ENCODE results near the gene TDRD12. TPM values are rescaled to one million over a fixed set of nuclear protein-coding genes. Genes with fewer than 3 reads are reported as not detected.
"Not testable (repeated sequence)": the region's sequence is repeated elsewhere in the genome, so short reads cannot be mapped to it uniquely, and the experiment has no call there.

The TDRD12 gene
- total RNA-seq, 1 experiment from 2014 or later, result 0.33 TPM

DNA sequence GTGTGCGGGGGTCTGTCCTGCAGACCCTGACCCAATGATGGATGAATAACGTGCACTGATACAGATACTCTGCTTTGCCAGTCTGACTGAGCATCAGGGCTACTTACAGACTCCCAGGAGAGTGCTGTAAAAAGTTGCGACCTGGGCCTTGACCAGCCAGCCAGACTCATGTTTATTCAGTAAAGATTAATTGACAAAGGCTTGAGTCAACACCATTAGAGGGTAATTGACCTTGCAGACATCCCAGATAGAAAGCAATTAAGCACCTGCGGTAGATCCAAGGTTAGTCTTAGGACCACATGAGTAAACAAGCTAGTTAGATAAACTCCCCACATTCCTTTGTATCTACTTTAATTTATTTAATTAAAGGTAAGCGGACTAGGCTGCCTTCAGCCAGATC, 17.6 kb upstream of the TDRD12 start:
- no peak overlapping the region for H3K27ac ChIP-seq (ENCODE audit: low read length)
- H3K27me3 ChIP-seq (ENCODE audit: control insufficient read depth, insufficient read depth, low read length), result no peaks in the 10 kb centered on the region
- TF ChIP-seq TCF7L2 (IDR thresholded peaks at IDR 0.05; ENCODE audit: low read depth, low read length) (0 out of 2 replicates have a peak, but pooled peaks have one; percentile 49), POLR2AphosphoS5 (IDR thresholded peaks at IDR 0.05; ENCODE audit: low read depth, low read length) (no peak)
- intact Hi-C loops (cut with micrococcal nuclease; ENCODE audit: unreplicated experiment), result no loop called here
- in situ Hi-C loops (cut with HindIII; ENCODE audit: low pct_unique_long_range_greater_than_20kb, low sequenced_read_pairs), result no loop called here
- TSS peak; percentile 34 for BruUV-seq (replicated peaks)
- no peak overlapping the region for H3K4me3 ChIP-seq (ENCODE audit: low read depth in 2 of 2, low read length in 2 of 2)
- POLR2A ChIA-PET, result no interaction called here
- CTCF ChIA-PET, result no interaction called here
- DNase-seq (ENCODE audit: low read depth, low spot score) (no peak), ATAC-seq (peak; percentile 55; the same call in 1 of the 2 replicates)
- H3K9me3 ChIP-seq (ENCODE audit: control insufficient read depth, insufficient read depth, low read depth, low read length), result peaks cover 15% of the 10 kb centered on the region; the same call in 1 of the 2 replicates
- peaks cover 17% of the 10 kb centered on the region for H3K36me3 ChIP-seq (ENCODE audit: control insufficient read depth, insufficient read depth, low read length)
- H3K4me1 ChIP-seq (ENCODE audit: control insufficient read depth, insufficient read depth, low read length), result no peaks in the 10 kb centered on the region

DNA sequence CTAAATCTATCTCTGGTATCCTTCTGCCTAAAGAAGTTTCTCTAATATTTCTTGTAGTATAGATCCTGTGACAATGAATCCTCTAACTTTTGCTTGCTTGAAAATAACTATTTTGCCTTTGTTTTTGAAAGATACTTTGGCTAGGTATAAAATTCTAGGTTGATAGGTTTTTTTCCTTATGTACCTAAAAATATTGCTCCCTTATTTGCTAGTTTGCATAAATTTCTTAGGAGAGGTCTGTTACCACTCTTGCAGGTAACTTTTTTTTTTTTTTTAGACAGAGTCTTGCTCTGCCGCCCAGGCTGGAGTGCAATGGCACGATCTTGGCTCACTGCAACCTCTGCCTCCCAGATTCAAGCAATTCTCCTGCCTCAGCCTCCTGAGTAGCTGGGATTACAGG, 15.6 kb upstream of the TDRD12 start:
- in situ Hi-C loops (cut with HindIII; ENCODE audit: low pct_unique_long_range_greater_than_20kb, low sequenced_read_pairs); H3K4me3 ChIP-seq (ENCODE audit: low read depth in 2 of 2, low read length in 2 of 2); H3K4me1 ChIP-seq (ENCODE audit: control insufficient read depth, insufficient read depth, low read length); H3K27me3 ChIP-seq (ENCODE audit: control insufficient read depth, insufficient read depth, low read length); H3K27ac ChIP-seq (ENCODE audit: low read length); CTCF ChIA-PET; intact Hi-C loops (cut with micrococcal nuclease; ENCODE audit: unreplicated experiment); POLR2A ChIA-PET; DNase-seq (ENCODE audit: low read depth, low spot score); ATAC-seq; BruUV-seq (replicated peaks): not testable (repeated sequence)
- Histone ChIP-seq H3K36me3 (ENCODE audit: control insufficient read depth, insufficient read depth, low read length) (peaks cover 11% of the 10 kb centered on the region; the same call in 1 of the 2 replicates), H3K9me3 (ENCODE audit: control insufficient read depth, insufficient read depth, low read depth, low read length) (peaks cover 15% of the 10 kb centered on the region; the same call in 1 of the 2 replicates)

DNA sequence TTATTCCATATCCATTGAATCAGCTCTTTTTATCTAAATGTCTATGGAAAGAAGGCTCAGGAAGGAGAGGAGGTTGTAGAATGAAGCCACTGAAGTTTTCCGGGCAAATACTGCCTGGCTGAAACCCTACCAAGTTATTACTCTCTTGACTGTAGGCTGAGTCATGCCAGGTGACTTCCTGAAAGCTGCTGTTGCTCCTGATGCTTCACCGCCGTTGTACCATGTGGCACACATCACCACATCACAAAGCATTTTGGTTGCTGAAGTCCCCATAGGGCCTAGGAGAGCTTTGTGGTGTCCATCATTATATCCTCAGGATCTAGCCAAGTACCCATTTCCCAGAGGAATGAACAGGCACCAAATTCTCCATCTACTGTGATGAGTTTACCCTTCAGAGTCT, 11.1 kb upstream of the TDRD12 start:
- H3K27ac ChIP-seq (ENCODE audit: low read length), result no peak overlapping the region
- no TSS peak for BruUV-seq (replicated peaks)
- in situ Hi-C loops (cut with HindIII; ENCODE audit: low pct_unique_long_range_greater_than_20kb, low sequenced_read_pairs) (no loop called here), intact Hi-C loops (cut with micrococcal nuclease; ENCODE audit: unreplicated experiment) (no loop called here)
- TF ChIP-seq SIN3A (IDR thresholded peaks at IDR 0.05; ENCODE audit: borderline replicate concordance, insufficient read depth, low read depth, low read length), result no peak
- no peak for TF ChIP-seq TCF7L2 (IDR thresholded peaks at IDR 0.05; ENCODE audit: low read depth, low read length)
- TF ChIP-seq, protein P1, sequence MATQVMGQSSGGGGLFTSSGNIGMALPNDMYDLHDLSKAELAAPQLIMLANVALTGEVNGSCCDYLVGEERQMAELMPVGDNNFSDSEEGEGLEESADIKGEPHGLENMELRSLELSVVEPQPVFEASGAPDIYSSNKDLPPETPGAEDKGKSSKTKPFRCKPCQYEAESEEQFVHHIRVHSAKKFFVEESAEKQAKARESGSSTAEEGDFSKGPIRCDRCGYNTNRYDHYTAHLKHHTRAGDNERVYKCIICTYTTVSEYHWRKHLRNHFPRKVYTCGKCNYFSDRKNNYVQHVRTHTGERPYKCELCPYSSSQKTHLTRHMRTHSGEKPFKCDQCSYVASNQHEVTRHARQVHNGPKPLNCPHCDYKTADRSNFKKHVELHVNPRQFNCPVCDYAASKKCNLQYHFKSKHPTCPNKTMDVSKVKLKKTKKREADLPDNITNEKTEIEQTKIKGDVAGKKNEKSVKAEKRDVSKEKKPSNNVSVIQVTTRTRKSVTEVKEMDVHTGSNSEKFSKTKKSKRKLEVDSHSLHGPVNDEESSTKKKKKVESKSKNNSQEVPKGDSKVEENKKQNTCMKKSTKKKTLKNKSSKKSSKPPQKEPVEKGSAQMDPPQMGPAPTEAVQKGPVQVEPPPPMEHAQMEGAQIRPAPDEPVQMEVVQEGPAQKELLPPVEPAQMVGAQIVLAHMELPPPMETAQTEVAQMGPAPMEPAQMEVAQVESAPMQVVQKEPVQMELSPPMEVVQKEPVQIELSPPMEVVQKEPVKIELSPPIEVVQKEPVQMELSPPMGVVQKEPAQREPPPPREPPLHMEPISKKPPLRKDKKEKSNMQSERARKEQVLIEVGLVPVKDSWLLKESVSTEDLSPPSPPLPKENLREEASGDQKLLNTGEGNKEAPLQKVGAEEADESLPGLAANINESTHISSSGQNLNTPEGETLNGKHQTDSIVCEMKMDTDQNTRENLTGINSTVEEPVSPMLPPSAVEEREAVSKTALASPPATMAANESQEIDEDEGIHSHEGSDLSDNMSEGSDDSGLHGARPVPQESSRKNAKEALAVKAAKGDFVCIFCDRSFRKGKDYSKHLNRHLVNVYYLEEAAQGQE (IDR thresholded peaks at IDR 0.05; ENCODE audit: insufficient read depth in 1 of 2, low read depth in 2 of 2, low read length in 1 of 2), result no peak
- no peak for TF ChIP-seq POLR2AphosphoS5 (IDR thresholded peaks at IDR 0.05; ENCODE audit: low read depth, low read length)
- TF ChIP-seq, protein P2, sequence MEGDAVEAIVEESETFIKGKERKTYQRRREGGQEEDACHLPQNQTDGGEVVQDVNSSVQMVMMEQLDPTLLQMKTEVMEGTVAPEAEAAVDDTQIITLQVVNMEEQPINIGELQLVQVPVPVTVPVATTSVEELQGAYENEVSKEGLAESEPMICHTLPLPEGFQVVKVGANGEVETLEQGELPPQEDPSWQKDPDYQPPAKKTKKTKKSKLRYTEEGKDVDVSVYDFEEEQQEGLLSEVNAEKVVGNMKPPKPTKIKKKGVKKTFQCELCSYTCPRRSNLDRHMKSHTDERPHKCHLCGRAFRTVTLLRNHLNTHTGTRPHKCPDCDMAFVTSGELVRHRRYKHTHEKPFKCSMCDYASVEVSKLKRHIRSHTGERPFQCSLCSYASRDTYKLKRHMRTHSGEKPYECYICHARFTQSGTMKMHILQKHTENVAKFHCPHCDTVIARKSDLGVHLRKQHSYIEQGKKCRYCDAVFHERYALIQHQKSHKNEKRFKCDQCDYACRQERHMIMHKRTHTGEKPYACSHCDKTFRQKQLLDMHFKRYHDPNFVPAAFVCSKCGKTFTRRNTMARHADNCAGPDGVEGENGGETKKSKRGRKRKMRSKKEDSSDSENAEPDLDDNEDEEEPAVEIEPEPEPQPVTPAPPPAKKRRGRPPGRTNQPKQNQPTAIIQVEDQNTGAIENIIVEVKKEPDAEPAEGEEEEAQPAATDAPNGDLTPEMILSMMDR (IDR thresholded peaks at IDR 0.05), result no peak
- H3K4me3 ChIP-seq (ENCODE audit: low read depth in 2 of 2, low read length in 2 of 2), result no peak overlapping the region
- no peaks in the 10 kb centered on the region for H3K27me3 ChIP-seq (ENCODE audit: control insufficient read depth, insufficient read depth, low read length)
- ATAC-seq, result peak; percentile 65
- POLR2A ChIA-PET, result no interaction called here
- no peak for DNase-seq (ENCODE audit: low read depth, low spot score)
- CTCF ChIA-PET, result no interaction called here
- H3K36me3 ChIP-seq (ENCODE audit: control insufficient read depth, insufficient read depth, low read length), result peaks cover 16% of the 10 kb centered on the region; the same call in 1 of the 2 replicates
- peaks cover 7% of the 10 kb centered on the region; the same call in 1 of the 2 replicates for H3K9me3 ChIP-seq (ENCODE audit: control insufficient read depth, insufficient read depth, low read depth, low read length)
- H3K4me1 ChIP-seq (ENCODE audit: control insufficient read depth, insufficient read depth, low read length), result no peaks in the 10 kb centered on the region

All from Panc1 (cell line).